PC-9 (cell line): ENCODE results near the gene HS6ST1.

ENCODE experiments used
- EZH2 ChIP-seq: fragments of 200-600 bp; sonication (generic); IDR thresholded peaks from 2 replicates; pipeline ENCODE4 v1.8.0; 2017; ENCODE audit warnings: antibody characterized with exemption, low read depth
- TF ChIP-seq, protein P1 (sequence below): fragments of 200-600 bp; sonication (generic); conservative IDR thresholded peaks from 2 replicates; pipeline ENCODE4 v1.6.1; 2017; ENCODE audit warnings: mixed run types, antibody characterized with exemption, mild to moderate bottlenecking, moderate library complexity

DNA sequence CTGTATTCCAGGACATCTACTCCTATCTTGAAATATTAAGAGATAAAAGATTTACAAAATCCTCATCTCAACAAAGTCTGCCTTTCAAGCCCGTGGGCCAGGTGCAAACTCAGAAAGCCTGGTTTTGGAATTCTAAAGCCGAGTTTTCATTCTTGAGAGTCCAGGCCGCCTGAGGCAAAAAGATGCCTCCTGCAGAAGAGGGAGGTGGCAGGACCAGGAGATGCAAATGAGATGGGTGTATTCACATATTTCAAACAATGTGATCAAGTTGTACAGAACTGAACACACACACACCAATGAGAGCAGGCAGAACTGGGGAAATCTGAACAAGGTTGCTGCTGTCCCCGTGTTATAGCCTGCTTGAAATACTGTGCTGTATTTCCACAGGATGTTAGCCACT lies 7.7 kb upstream of the HS6ST1 start:
- TF ChIP-seq, protein P1, sequence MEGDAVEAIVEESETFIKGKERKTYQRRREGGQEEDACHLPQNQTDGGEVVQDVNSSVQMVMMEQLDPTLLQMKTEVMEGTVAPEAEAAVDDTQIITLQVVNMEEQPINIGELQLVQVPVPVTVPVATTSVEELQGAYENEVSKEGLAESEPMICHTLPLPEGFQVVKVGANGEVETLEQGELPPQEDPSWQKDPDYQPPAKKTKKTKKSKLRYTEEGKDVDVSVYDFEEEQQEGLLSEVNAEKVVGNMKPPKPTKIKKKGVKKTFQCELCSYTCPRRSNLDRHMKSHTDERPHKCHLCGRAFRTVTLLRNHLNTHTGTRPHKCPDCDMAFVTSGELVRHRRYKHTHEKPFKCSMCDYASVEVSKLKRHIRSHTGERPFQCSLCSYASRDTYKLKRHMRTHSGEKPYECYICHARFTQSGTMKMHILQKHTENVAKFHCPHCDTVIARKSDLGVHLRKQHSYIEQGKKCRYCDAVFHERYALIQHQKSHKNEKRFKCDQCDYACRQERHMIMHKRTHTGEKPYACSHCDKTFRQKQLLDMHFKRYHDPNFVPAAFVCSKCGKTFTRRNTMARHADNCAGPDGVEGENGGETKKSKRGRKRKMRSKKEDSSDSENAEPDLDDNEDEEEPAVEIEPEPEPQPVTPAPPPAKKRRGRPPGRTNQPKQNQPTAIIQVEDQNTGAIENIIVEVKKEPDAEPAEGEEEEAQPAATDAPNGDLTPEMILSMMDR, result no peak
- TF ChIP-seq EZH2, result no peak
